GM12892 (cell line): ENCODE results near the gene ARL5A.

Experiments
- POLR2A ChIP-seq: IDR thresholded peaks from 2 replicates; pipeline ENCODE4 v1.6.1; 2011; ENCODE audit warnings: low read depth, low read length, control low read depth
- POLR2AphosphoS5 ChIP-seq: IDR thresholded peaks from 2 replicates; pipeline ENCODE4 v1.6.1; 2011; ENCODE audit warnings: low read depth, low read length, control low read depth
- TAF1 ChIP-seq: IDR thresholded peaks from 2 replicates; pipeline ENCODE4 v1.6.1; 2011; ENCODE audit warnings: low read depth, mild to moderate bottlenecking, control low read depth, low read length, borderline replicate concordance

DNA sequence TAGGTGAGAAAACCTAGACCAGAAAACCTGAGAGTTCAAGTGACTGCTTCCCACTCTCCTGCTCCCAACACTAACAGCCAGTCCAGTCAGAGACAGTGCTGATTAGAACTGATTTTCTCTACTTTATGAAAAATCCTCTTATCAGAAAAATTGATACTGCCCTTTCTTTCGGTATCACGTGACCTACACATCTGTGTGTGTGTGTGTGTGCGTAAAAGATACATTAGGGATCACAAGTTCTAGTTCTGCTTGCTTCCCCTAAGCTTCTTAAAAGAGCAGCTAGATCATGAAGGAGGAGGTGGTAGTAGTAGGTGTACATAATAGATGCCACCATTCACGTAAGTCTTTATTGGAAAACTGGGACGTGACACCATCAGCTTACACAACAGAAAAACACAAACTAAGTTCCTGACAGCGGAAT is 1.5 kb downstream of the ARL5A start:
- no peak for TF ChIP-seq POLR2AphosphoS5
- no peak for TF ChIP-seq POLR2A
- no peak for TF ChIP-seq TAF1
